Measurements from ENCODE around the gene PRKACB. TPM values are rescaled to one million over a fixed set of nuclear protein-coding genes. Genes with fewer than 3 reads are reported as not detected.
"Not testable (repeated sequence)": the region's sequence is repeated elsewhere in the genome, so short reads cannot be mapped to it uniquely, and the experiment has no call there.

PRKACB gene
- total RNA-seq: 72.7 TPM

- peak; percentile 32 to 82 (median 80) for DNase-seq (ENCODE audit: low read depth in 2 of 3, low spot score in 2 of 3)
These were observed at the start of gene PRKACB for GRCh38 chr1:84143796-84144565. Gene PRKACB, plus strand, starts transcription at chr1:84144271. Its CDS starts 91 bp downstream, at chr1:84144362.

GRCh38 chr1:84095308-84095707, 48.8 kb upstream of the PRKACB start:
- peak in 1 of 3 donors; percentile 6 for DNase-seq (ENCODE audit: low read depth in 2 of 3, low spot score in 2 of 3)

- DNase-seq (ENCODE audit: low read depth in 2 of 3, low spot score in 2 of 3): no peak
These were observed 47.9 kb upstream of the PRKACB start for GRCh38 chr1:84096176-84096575.

- no peak for DNase-seq (ENCODE audit: low read depth in 2 of 3, low spot score in 2 of 3)
These were observed 42.9 kb upstream of the PRKACB start for GRCh38 chr1:84101204-84101603.

- peak in 2 of 3 donors; percentile 73 to 81 for DNase-seq (ENCODE audit: low read depth in 2 of 3, low spot score in 2 of 3)
These were observed 40.7 kb upstream of the PRKACB start for GRCh38 chr1:84103197-84103992.

- DNase-seq (ENCODE audit: low read depth in 2 of 3, low spot score in 2 of 3): not testable (repeated sequence)
These were observed 36.5 kb upstream of the PRKACB start for GRCh38 chr1:84107538-84107937.

- DNase-seq (ENCODE audit: low read depth in 2 of 3, low spot score in 2 of 3): no peak
These were observed 36.1 kb upstream of the PRKACB start for GRCh38 chr1:84107955-84108354.

- DNase-seq (ENCODE audit: low read depth in 2 of 3, low spot score in 2 of 3): no peak
These were observed 35.0 kb upstream of the PRKACB start for GRCh38 chr1:84108900-84109578.

GRCh38 chr1:84110629-84111028, 33.4 kb upstream of the PRKACB start:
- DNase-seq (ENCODE audit: low read depth in 2 of 3, low spot score in 2 of 3): no peak

GRCh38 chr1:84116558-84116957, 27.5 kb upstream of the PRKACB start:
- peak in 1 of 3 donors; percentile 8 for DNase-seq (ENCODE audit: low read depth in 2 of 3, low spot score in 2 of 3)

- no peak for DNase-seq (ENCODE audit: low read depth in 2 of 3, low spot score in 2 of 3)
These were observed 26.2 kb upstream of the PRKACB start for GRCh38 chr1:84117868-84118267.

GRCh38 chr1:84121360-84121759, 22.7 kb upstream of the PRKACB start:
- peak in 1 of 3 donors; percentile 23 for DNase-seq (ENCODE audit: low read depth in 2 of 3, low spot score in 2 of 3)

GRCh38 chr1:84122780-84123382, 21.2 kb upstream of the PRKACB start:
- peak in 2 of 3 donors; percentile 55 to 83 for DNase-seq (ENCODE audit: low read depth in 2 of 3, low spot score in 2 of 3)

- no peak for DNase-seq (ENCODE audit: low read depth in 2 of 3, low spot score in 2 of 3)
These were observed 10.6 kb upstream of the PRKACB start for GRCh38 chr1:84133479-84133878.

- DNase-seq (ENCODE audit: low read depth in 2 of 3, low spot score in 2 of 3): no peak
These were observed 8.7 kb upstream of the PRKACB start for GRCh38 chr1:84135341-84135740.

GRCh38 chr1:84141182-84142003, 2.7 kb upstream of the PRKACB start:
- peak in 1 of 3 donors; percentile 61 for DNase-seq (ENCODE audit: low read depth in 2 of 3, low spot score in 2 of 3)

- peak; percentile 16 to 76 (median 57) for DNase-seq (ENCODE audit: low read depth in 2 of 3, low spot score in 2 of 3)
These were observed 997 bp downstream of the PRKACB start for GRCh38 chr1:84145068-84145467.

GRCh38 chr1:84146411-84147032, 2.5 kb downstream of the PRKACB start:
- DNase-seq (ENCODE audit: low read depth in 2 of 3, low spot score in 2 of 3): no peak

GRCh38 chr1:84148758-84149157, 4.7 kb downstream of the PRKACB start:
- DNase-seq (ENCODE audit: low read depth in 2 of 3, low spot score in 2 of 3): no peak
